ENCODE results near the gene PSMC6. TPM values are rescaled to one million over a fixed set of nuclear protein-coding genes. Genes with fewer than 3 reads are reported as not detected.
A peak's percentile ranks its signal among the peaks of the same experiment; 100 is the strongest.

PSMC6 gene
- total and polyA plus RNA-seq, 2 of the 13 experiments (the other 11 are each of a cell fraction or from before 2014, with no cell fraction given) = 90.0 to 210 TPM

DNA sequence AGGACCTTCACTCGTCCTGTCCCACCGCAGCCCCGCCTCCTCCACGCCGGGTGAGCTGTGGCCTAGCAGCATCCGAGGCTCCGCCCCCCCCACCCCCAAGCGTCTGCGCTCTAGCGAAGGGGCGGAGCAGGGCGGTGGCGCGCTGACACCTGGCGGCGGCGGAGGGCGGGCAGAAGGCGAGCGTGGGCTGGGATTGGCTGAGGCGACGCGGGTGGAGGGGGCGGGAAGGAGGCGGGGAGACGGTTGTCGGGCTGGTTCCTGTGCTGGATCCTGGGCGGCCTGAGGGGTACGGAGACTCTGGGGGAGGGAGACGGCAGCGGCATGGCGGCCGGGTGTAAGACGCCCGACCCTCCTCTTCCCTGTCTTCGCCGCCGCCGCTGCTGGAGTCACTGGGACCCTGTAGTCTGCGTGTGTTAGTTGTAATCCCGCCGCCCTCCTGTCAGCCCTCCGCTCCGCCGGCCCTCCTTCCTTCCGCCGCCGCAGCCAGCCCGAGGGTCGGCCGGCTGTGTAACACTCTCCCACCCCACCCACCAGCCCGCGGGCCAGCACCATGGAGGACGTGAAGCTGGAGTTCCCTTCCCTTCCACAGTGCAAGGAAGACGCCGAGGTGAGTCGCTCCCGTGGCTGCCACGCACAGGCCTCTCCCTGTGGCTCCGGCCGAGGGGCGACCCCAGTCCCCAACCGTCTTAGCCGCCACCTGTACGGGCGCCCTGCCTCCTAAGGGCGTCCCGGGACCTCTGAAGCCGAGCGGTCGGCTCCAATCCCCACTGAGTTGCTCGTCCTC, 23.1 kb downstream of the PSMC6 start, which contains the start of gene STYX (continued):
- TF ChIP-seq, protein P1, sequence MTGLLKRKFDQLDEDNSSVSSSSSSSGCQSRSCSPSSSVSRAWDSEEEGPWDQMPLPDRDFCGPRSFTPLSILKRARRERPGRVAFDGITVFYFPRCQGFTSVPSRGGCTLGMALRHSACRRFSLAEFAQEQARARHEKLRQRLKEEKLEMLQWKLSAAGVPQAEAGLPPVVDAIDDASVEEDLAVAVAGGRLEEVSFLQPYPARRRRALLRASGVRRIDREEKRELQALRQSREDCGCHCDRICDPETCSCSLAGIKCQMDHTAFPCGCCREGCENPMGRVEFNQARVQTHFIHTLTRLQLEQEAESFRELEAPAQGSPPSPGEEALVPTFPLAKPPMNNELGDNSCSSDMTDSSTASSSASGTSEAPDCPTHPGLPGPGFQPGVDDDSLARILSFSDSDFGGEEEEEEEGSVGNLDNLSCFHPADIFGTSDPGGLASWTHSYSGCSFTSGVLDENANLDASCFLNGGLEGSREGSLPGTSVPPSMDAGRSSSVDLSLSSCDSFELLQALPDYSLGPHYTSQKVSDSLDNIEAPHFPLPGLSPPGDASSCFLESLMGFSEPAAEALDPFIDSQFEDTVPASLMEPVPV (CRISPR knock-in tag; IDR thresholded peaks at IDR 0.05) = peak; percentile 38; the same call in 1 of the 2 replicates
- TF ChIP-seq ZNF530 (CRISPR knock-in tag; IDR thresholded peaks at IDR 0.05; ENCODE audit: low read depth) = no peak
- TF ChIP-seq, protein P2, sequence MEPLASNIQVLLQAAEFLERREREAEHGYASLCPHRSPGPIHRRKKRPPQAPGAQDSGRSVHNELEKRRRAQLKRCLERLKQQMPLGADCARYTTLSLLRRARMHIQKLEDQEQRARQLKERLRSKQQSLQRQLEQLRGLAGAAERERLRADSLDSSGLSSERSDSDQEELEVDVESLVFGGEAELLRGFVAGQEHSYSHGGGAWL (CRISPR knock-in tag; IDR thresholded peaks at IDR 0.05) = peak; percentile 85; the same call in 1 of the 2 replicates
- TF ChIP-seq GTF2F1 (IDR thresholded peaks at IDR 0.05; ENCODE audit: low read length) = no peak
- TF ChIP-seq, protein P3, sequence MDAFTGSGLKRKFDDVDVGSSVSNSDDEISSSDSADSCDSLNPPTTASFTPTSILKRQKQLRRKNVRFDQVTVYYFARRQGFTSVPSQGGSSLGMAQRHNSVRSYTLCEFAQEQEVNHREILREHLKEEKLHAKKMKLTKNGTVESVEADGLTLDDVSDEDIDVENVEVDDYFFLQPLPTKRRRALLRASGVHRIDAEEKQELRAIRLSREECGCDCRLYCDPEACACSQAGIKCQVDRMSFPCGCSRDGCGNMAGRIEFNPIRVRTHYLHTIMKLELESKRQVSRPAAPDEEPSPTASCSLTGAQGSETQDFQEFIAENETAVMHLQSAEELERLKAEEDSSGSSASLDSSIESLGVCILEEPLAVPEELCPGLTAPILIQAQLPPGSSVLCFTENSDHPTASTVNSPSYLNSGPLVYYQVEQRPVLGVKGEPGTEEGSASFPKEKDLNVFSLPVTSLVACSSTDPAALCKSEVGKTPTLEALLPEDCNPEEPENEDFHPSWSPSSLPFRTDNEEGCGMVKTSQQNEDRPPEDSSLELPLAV (CRISPR knock-in tag; conservative IDR thresholded peaks at IDR 0.05; ENCODE audit: low read depth) = no peak
- no peak for TF ChIP-seq DNMT3B (CRISPR knock-in tag; conservative IDR thresholded peaks at IDR 0.05)
- TF ChIP-seq NR2F2 (IDR thresholded peaks at IDR 0.05; ENCODE audit: borderline replicate concordance, low read depth) = no peak
- TF ChIP-seq, protein P4, sequence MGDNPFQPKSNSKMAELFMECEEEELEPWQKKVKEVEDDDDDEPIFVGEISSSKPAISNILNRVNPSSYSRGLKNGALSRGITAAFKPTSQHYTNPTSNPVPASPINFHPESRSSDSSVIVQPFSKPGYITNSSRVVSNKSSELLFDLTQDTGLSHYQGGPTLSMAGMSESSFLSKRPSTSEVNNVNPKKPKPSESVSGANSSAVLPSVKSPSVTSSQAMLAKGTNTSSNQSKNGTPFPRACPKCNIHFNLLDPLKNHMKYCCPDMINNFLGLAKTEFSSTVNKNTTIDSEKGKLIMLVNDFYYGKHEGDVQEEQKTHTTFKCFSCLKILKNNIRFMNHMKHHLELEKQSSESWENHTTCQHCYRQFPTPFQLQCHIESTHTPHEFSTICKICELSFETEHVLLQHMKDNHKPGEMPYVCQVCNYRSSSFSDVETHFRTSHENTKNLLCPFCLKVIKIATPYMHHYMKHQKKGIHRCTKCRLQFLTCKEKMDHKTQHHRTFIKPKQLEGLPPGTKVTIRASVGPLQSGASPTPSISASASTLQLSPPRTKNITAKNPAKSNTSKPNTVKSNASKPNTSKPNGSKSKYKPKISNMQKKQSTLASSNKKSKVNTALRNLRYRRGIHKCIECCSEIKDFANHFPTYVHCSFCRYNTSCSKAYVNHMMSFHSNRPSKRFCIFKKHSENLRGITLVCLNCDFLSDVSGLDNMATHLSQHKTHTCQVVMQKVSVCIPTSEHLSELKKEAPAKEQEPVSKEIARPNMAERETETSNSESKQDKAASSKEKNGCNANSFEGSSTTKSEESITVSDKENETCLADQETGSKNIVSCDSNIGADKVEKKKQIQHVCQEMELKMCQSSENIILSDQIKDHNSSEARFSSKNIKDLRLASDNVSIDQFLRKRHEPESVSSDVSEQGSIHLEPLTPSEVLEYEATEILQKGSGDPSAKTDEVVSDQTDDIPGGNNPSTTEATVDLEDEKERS (CRISPR knock-in tag; IDR thresholded peaks at IDR 0.05) = no peak
- TF ChIP-seq MTA1 (CRISPR knock-in tag; IDR thresholded peaks at IDR 0.05; ENCODE audit: borderline replicate concordance) = peak; percentile 48; the same call in 1 of the 2 replicates
- no peak for TF ChIP-seq ZFP36L2 (CRISPR knock-in tag; IDR thresholded peaks at IDR 0.05)
- TF ChIP-seq, protein P5, sequence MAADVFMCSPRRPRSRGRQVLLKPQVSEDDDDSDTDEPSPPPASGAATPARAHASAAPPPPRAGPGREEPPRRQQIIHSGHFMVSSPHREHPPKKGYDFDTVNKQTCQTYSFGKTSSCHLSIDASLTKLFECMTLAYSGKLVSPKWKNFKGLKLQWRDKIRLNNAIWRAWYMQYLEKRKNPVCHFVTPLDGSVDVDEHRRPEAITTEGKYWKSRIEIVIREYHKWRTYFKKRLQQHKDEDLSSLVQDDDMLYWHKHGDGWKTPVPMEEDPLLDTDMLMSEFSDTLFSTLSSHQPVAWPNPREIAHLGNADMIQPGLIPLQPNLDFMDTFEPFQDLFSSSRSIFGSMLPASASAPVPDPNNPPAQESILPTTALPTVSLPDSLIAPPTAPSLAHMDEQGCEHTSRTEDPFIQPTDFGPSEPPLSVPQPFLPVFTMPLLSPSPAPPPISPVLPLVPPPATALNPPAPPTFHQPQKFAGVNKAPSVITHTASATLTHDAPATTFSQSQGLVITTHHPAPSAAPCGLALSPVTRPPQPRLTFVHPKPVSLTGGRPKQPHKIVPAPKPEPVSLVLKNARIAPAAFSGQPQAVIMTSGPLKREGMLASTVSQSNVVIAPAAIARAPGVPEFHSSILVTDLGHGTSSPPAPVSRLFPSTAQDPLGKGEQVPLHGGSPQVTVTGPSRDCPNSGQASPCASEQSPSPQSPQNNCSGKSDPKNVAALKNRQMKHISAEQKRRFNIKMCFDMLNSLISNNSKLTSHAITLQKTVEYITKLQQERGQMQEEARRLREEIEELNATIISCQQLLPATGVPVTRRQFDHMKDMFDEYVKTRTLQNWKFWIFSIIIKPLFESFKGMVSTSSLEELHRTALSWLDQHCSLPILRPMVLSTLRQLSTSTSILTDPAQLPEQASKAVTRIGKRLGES (CRISPR knock-in tag; IDR thresholded peaks at IDR 0.05; ENCODE audit: borderline replicate concordance) = no peak; the same call in 1 of the 2 replicates
- no peak for TF ChIP-seq DPF2 (CRISPR knock-in tag; IDR thresholded peaks at IDR 0.05; ENCODE audit: borderline replicate concordance, low read depth)
- TF ChIP-seq ZSCAN29 (CRISPR knock-in tag; conservative IDR thresholded peaks at IDR 0.05) = no peak
- no peak for TF ChIP-seq MZF1 (CRISPR knock-in tag; IDR thresholded peaks at IDR 0.05; ENCODE audit: borderline replicate concordance)
- TF ChIP-seq, protein P6, sequence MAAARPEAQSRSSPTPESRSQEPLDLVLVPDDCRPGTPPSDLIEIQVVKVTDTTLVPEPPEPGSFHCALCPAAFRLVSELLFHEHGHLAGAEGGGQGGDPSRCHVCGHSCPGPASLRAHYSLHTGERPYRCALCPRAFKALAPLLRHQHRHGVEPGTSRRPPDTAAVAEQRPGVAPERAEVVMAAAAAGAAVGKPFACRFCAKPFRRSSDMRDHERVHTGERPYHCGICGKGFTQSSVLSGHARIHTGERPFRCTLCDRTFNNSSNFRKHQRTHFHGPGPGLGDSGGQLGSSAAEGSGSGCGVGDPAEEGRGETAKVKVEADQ (CRISPR knock-in tag; IDR thresholded peaks at IDR 0.05; ENCODE audit: borderline replicate concordance) = peak; percentile 64; the same call in 1 of the 2 replicates
- TF ChIP-seq CENPT (CRISPR knock-in tag; IDR thresholded peaks at IDR 0.05; ENCODE audit: low read depth) = no peak
- TF ChIP-seq MIXL1 (CRISPR knock-in tag; IDR thresholded peaks at IDR 0.05) = 0 out of 2 replicates have a peak, but pooled peaks have one; percentile 36

Data from HepG2 (cell line).